ENCODE measurements around the gene PDZK1IP1.
"Not testable (repeated sequence)": the region's sequence is repeated elsewhere in the genome, so short reads cannot be mapped to it uniquely, and the experiment has no call there.

Gene PDZK1IP1

DNA sequence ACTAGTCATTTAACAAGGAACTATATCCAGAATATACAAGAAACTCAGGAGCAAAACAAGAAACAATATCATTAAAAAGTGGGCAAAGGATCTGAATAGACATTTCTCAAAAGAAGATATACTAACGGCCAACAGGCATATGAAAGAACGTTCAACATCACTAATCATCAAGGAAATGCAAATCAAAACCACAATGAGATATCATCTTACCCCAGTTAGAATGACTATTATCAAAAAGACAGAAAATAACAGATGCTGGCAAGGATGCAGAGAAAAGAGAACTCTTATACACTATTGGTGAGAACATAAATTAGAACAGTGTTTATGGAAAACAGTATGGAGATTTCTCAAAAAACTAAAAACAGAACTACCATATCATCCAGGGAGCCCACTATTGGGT is 13.7 kb upstream of the PDZK1IP1 start:
- not testable (repeated sequence) for H3K27ac ChIP-seq; DNase-seq (ENCODE audit: low read depth, low spot score)

DNA sequence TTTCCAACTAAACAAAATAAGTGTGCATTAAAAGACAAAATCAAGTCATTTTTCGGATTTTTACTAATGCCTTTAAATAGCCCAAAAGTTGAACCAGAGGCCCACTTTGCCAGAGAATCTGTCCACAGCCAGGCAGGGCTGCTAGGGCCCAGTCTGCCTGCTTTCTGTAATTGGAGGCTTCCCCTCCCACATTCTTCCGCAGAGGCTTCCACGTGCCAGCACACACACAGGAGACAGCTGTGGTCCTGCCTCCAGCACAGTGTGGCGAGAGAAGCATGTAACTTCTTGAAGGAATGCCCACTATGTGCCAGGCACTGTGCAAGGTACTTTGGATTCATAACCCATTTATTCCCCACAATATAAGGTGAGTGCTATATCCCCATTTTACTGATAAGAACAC is 11.3 kb upstream of the PDZK1IP1 start:
- H3K27ac ChIP-seq, result no peak overlapping the region
- DNase-seq (ENCODE audit: low read depth, low spot score), result no peak

DNA sequence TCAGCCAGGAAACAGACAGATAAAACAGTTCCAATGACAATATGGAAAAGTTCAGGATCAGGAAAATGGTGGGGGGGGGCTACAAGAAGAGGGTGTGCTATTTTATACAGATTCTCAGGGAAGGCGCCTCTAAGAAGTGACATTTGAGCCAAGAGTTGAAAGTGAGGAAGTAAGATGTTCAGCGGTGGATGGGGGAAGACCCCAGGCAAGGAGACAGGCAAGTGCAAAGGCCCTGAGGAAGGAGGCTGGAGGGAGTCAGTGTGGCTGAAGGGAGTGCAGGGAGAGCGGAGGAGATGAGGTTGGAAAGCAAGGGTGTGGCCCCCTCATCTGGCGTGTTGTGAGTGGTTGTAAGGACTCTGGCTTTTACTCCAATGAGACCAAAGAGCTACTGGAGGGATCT is 8.4 kb upstream of the PDZK1IP1 start:
- no peak overlapping the region for H3K27ac ChIP-seq
- DNase-seq (ENCODE audit: low read depth, low spot score), result no peak

DNA sequence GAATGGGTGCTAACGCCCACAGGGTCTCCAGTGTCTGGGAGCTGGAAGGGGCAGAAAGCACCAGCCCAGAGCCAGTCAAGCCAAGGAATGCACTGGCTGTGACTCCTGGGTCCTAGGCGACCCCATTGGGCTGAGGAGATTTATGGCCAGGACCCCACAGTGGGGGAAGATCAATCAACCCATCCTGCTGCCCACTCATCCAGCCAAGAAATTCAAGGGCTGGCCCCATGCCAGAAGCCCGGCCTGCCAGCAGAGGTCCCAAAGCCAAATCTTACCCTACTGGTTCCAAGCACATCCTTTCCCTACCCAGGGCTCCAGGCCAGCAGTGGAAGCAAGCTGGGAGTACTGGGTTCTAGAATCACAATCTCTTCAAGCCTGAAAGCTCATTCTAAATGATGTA is 6.8 kb upstream of the PDZK1IP1 start:
- no peak for DNase-seq (ENCODE audit: low read depth, low spot score)
- H3K27ac ChIP-seq, result no peak overlapping the region

DNA sequence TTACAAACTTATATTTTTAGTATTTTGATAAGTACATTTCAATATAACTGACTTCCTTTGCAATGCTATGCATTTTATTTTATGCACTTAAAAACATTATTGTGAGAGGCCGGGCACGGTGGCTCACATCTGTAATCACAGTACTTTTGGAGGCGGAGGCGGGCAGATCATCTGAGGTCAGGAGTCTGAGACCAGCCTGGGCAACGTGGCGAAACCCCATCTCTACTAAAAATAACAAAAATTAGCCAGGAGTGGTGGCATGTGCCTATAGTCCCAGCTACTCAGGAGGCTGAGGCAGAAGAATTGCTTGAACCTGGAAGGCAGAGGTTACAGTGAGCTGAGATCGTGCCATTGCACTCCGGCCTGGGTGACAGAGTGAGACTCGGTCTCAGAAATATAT is 6.1 kb upstream of the PDZK1IP1 start:
- DNase-seq (ENCODE audit: low read depth, low spot score); H3K27ac ChIP-seq: not testable (repeated sequence)

DNA sequence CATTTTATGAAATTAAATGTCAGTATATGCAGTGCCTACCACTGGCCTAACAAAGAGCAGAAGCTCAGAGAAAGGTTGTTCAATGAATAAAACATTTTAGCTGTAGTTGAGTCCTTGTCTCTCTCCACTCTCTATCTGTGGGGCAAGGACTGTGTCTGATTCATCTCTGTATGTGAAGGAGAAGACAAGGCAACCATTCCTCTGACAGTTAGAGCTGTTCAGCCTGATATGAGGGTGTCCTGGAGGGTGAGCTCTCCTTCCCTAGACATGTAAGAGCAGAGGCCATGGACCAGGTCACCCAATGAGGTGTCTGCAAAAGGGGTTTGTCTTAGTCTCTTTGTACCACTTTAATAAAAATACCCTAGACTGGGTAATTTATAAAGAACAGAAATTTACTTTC is 4.5 kb upstream of the PDZK1IP1 start:
- no peak for DNase-seq (ENCODE audit: low read depth, low spot score)
- H3K27ac ChIP-seq, result no peak overlapping the region

DNA sequence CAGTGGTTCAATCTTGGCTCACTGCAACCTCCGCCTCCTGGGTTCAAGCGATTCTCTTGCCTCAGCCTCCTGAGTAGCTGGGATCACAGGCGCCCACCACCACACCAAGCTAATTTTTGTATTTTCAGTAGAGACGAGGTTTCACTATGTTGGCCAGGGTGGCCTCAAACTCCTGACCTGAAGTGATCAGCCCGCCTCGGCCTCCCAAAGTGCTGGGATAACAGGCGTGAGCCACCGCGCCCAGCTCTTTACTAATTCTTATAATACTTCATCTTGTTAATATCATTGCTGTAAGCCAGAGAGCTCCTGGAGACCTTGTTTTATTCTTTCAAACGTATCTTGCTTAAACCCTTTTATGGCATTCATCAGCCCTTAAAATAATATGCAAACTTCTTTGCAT is 3.7 kb upstream of the PDZK1IP1 start:
- not testable (repeated sequence) for DNase-seq (ENCODE audit: low read depth, low spot score); H3K27ac ChIP-seq

DNA sequence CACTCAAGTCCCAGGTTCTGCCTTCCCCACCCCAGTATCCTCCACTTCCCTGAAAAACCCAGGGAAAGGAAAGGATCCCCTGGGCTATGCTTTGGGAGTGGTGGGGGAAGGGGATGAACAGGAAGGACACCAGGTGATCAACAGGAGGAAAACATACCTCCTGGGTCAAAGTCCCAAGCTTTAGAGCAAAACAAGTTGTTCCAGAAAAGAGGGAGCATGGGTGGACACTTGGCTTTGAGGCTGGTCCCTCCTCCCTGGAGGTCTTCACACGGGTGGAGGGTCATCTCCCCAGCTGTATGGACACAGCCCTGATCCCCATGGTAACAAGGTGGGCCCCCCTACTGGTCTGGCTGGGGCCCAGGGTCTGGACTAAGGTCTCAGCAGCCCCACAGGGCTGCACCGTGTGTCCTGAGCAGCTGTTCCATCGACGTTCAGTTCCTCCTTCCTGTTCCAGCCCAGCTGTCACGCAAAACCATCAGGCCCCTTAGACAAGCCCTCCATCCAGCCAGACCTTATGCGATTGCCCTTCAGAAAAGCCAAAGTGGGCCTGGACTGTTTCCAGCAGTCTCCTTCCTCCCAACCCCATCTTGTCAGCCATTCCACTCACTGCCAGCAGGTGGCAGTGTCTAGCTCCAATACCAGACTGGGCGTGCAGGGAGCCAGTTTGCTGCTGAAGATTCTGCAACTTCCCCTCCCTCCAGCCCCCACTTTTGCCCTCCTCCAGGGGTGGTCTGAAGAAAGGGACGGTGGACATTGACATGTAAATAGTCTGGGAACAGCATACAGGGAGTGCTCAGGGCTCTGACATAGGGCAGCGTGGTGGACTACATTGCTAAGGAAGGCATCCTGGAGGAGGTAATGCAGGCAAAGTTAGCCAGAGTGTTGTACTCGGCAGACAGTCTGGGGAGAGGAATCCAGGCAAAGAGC is 2.9 kb upstream of the PDZK1IP1 start:
- H3K27ac ChIP-seq, result peak overlapping the region; percentile 81
- DNase-seq (ENCODE audit: low read depth, low spot score), result no peak

DNA sequence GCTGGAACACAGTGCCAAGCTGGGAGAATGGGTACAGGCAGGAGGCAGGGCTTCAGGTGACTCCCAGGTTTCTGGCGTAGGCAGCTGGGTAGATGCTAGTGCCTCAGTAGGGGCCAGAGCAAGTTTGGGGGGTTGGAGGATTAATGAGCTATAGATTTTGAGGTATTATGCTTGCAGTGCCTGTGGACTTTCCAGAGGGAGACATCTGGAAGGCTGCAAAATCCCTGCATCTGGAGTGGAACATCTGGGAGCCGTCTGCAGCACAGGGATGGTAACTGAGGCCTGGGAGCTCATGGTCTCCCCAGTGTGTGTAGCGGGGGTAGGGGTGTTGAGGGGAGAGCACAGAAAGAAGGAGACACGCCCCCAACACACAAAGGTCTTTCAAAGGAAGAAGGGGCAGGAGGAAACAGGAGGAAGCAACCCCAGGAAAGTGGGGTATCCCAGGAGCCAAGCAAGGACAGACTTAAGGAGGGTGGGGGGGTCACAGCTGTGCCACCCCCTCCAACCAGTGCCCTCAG is 2.2 kb upstream of the PDZK1IP1 start:
- peak overlapping the region; percentile 81 for H3K27ac ChIP-seq
- DNase-seq (ENCODE audit: low read depth, low spot score), result no peak

DNA sequence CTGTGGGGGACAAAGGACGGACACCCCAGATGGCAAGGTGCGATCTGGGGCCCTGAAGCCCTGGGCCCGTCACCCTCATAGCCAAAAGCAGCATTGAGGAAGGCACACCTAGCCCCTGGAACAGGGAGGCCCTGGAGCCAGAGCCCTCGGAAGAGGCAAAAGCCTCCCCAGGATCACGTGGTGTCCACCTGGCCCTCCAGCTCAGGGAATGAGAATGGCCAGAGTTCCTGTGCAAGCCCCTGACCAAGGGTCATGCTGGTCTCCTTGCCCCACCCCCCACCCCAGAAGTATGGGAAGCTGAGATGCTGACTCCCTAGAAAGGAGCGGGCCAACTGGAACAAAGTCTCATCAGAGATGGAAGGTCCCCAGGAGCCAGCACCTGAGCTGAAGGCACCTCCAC is 1.0 kb upstream of the PDZK1IP1 start:
- DNase-seq (ENCODE audit: low read depth, low spot score), result no peak

DNA sequence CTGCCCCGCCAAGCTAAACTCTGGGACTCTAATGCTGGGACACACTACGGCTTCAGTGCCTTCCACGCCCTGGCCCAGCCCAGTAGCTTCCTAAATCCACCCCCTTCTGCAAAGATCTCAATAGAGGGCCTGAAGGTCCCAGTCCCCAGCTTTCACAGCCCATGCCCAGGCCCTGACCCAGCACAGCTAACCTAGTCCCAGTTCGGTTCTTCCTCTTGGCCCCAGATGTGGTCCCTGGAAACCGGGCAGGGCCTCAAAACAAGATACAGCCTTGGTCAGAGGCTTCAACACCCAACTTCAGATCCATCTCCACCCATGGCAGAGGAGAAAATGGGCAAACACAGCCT is 646 bp upstream of the PDZK1IP1 start:
- peak overlapping the region; percentile 81 for H3K27ac ChIP-seq
- DNase-seq (ENCODE audit: low read depth, low spot score), result no peak

More for the DNA sequence above, 1.0 kb upstream of the PDZK1IP1 start:
- peak overlapping the region; percentile 81 for H3K27ac ChIP-seq

DNA sequence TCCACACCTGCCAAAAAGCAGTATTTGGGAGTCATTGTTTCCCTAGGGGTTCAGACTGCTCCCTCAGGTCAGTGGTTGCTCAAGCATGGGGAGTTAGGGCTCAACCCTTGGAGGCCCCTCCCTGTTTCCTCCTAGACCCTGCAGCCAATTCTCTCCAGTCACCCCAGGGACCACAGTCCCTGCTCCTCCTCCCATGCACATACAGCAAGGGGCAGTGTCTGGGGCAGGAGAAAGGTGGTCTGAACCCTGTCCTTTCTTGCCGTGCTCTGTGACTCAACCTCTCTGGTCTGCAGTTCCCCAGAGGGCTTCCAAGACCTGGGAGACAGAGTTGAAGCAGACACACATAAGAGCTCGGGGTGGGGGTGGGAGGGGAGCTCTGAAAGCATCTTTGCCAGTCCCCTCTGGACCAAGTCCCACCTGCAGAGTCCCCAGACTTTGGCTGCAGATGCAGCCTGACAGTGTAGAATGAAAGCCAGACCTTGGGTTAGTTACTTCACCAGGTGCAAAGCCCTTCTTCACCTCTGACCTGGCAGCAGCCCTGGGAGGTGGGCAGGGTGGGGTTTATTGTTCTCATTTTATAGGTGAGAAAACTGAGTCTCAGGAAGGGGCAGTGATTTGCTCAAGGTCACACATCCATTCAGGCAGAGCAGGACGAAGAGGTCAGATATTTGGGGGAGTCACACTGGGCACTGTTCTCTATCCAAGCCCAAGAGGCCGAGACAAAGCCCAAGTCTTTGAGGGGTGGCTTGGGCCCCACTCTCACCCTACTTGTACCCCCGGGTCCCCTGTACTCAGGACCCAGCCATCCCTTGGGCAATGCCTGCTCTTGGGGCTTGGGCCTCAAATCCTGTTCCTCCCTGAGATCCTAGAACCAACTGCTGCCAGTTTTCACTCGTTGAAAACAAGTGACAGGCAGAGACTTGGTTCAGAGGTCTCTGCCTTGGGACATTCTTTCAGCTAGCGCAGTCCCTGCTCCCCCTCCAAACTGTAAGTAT is 748 bp downstream of the PDZK1IP1 start:
- H3K27ac ChIP-seq, result peak overlapping the region; percentile 81
- DNase-seq (ENCODE audit: low read depth, low spot score), result no peak

DNA sequence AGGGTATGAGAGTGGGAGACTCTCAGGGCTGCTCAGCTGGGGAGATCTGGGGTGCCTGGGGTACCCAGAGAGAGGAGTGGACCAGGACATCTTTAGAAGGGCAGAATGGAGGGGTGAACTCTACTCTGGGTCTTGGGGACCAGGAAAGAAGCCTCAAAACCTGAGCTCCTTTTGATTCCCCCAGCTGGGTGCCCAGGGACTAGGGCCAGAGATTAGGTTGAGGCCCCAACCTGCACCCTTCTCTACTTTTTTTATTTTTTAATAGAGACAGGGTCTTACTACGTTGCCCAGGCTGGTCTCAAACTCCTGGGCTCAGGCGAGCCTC is 1.9 kb downstream of the PDZK1IP1 start:
- DNase-seq (ENCODE audit: low read depth, low spot score), result no peak
- no peak overlapping the region for H3K27ac ChIP-seq

DNA sequence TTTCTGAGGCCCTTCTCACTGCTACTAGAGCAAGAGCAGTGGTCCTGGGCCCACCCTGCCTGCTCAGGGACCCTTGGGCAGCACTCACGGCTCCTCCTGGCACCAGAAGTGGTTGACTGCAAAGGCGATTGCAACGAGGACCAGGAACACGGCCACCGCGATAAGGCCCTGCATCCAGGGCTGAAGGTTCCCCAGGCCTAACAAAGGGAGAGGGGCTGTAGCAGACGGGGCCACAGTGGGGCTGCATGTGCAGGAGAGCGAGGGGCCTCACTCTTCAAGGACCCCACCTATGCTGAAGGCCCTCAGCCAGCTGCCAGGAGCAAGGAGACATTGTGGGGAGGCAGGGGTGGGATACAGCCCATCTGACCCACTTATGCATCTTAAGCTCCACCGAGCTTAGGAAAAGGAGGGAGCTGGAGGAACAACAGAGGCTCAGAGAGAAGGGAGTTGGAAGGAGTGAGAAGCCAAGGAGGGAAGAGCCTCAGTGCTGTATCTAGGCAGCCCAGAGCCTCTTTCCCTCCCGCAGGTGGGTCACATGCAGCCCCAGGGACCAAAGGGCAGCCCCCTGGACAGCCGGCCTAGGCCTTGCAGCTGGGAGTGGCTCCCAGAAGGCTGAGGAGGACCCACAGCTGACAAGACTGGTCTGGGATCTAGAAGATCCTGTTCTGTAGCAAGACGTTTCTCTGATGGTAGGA is 2.5 kb downstream of the PDZK1IP1 start:
- no peak overlapping the region for H3K27ac ChIP-seq
- no peak for DNase-seq (ENCODE audit: low read depth, low spot score)

DNA sequence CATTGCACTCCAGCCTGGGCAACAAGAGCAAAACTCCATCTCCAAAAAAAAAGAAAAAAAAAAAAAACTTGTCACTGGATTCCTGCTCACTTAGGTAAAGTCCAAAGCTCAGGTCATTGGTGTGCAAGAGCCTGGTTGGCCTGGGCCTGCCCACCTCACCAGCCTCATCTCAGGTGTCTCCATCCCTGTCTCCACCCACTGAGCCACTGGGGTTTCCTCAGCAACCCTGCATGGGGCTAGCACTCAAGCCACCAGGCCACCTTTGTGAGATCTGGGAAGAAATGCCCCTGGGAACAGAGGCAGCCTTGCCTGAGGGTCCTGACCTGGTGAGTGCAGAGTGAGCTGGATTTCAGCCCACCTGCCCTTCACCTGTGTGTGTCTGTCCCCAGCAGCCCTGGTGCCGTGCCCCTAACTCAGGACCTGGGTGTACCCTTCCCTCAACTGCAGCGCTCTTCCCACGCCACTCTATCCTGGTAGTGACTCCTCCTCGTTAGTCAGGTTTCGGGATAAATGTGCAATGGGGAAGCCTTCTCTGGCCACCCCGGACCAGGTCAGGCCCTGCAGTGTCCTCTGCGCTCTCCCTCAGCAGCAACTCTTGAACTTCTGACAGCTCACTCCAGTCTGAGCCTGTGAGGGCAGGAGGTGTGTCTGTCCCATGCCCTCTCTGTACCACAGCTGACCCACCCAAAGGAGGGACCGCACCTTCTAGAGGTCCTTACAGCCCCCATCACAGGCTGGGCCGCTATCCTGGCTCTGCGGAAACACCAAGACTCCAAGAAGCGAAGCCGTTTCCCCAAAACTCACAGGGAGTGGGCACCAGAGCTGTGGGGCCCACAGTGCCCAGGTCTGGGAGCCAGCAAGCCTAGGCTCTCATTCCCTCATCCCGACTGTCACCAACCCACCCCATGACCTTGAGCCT is 3.3 kb downstream of the PDZK1IP1 start:
- no peak for DNase-seq (ENCODE audit: low read depth, low spot score)
- no peak overlapping the region for H3K27ac ChIP-seq

DNA sequence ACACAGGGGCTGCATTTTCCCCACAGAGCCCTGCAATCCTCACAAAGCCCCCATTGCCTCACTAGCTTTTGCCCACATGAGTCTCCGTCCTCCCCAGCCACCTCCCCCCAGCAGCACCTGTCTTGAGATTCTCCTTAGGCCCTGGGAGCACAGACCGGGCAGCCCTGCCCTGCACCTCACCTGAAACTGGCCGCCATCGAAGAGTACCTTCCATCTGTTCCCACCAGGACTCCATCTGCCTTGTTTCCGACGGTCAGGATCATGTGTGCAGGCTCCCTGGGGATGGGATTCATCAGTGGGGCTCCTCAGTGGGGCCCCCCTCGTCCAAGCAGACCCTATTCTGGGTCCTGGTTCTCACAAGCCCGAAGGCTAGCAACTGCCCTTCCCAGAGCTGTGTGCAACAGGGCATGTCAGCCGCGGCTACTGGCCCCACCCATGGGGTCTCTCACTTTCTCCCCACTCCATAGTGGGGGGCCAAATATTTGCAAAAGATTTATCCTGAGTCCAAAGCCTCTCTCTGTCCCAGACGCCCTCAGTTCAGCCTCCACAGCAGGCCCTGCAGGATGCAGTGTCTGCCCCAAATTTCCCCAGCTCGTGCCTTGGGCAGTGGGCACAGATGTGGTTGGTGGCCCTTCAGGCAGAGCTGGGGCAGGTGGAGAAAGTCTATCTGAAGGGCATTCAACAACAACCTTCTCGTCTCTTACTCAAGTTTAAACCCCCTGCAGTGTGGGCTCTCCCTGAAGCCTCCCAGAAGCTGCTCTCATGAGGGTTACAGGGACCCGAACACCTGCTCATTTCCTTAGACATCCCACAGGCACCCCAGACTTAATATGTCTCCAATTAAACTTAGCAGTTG is 4.8 kb downstream of the PDZK1IP1 start:
- no peak overlapping the region for H3K27ac ChIP-seq
- no peak for DNase-seq (ENCODE audit: low read depth, low spot score)

DNA sequence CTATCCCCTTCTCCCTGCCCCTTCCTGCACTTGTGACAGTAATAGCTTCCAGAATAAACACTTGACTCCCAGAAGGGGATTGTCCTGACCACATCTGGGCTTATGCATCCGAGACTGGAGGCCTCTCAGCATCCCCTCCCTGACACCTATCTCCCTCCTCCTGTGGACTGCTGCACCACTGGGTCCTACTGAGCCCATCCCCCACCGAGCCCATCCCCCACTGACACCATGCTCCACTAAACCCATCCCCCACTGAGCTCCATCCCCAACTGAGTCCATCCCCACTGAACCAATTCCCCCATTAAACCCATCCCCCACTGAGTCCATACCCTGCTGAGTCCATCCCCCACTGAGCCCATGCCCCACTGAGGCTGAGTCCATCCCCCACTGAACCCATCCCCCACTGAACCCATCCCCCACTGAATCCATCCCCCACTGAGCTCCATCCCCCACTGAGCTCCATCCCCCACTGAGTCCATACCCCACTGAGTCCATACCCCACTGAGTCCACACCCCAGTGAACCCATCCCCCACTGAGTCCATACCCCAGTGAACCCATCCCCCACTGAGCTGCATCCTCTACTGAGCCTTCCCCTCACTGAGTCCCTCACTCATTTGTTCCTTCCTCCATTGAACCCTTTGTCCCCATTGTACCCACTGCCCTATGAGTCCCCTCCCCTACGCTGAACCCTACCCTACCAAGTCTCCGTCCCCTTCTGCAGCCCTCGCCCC is 5.6 kb downstream of the PDZK1IP1 start:
- no peak for DNase-seq (ENCODE audit: low read depth, low spot score)
- no peak overlapping the region for H3K27ac ChIP-seq

All from epithelial cell of prostate (primary cell).